Occipital lobe (tissue), 3 donors: ENCODE measurements around the gene S100A11. TPM values are rescaled to one million over a fixed set of nuclear protein-coding genes. Genes with fewer than 3 reads are reported as not detected.

Experiments used
- DNase-seq: peaks from one replicate; lab custom pipeline; 2025; lab: John Stamatoyannopoulos, UW
- small RNA-seq: library from RNA; depleted of rRNA; stranded (forward); fragments of <200 nt; gene quantifications from one replicate; pipeline ENCODE3, GENCODE V24; 2014
- total RNA-seq: library from RNA; depleted of rRNA; stranded (reverse); fragments of >200 nt; gene quantifications from one replicate; pipeline ENCODE4 v1.2.3, GENCODE V29; 2014

The S100A11 gene
- total RNA-seq, 1 donor from 2014 or later, result 0.78 TPM

DNA sequence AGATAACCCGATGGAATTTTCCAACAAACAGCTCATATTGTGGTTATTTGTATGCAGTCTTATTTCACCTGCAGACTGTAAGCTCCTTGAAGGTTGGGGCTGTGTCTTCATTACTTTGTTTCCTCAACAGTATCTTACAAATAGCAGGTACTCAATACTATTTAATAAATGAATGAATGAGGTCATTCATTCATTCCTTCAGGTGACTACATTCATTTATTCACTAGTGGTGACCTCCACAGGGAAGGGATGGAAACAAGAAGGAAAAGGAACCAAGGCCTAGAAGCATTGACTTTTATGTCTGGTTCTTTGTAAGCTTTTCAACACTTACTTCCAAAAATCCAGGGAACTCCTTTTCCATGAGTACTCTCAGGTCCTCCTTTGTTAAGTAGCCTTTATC is 51.0 kb downstream of the S100A11 start:
- DNase-seq, result no peak

DNA sequence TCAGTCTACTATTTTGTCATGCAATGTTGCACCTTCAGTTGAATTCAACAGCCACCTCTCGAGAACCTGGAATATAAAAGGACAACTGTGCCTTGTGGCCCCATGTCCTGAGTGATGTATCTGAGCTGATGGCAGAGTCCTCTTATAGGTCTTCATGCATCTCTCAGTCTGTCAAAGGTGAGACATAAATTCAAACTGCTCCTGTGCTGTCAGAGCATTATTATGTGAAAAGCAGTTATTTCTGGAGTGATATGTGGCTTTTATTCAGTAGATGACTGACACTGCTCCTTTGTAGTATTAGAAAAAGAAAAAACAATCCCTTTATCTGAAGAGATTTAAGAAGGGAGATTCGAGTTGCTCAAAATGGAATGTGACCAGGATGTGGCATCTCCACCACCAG is 51.5 kb downstream of the S100A11 start:
- no peak for DNase-seq

DNA sequence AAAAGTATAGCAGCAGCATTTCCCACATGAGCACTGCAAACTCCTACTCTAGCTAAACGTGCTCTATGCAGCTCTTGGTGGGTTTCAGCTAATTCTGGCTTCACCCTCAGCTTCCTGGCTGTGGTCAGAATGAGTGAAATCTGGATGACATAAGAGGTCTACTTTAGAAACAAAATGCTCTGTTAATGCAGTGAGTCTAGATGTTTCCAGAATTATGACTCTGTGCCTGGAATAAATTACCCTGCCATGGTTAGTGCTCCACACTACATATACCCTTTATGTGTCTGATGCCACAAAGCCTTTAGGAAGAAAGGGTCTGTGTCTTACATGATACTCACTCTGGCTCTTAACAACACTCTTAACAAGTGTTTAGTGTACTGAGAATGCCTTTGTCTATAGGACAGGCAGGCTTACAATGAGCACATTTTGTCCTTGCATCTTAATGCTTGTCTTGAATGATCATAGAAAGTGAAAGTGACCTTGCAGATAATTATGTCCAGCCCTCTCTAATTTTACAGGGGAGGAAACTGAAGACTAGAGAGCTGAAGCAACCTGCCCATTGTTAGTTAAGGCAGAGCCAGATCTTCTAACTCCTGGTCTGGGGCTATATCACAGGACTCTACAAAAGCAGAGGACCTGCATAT is 52.4 kb downstream of the S100A11 start:
- no peak for DNase-seq

Small RNAs within 50 kb of the gene (small RNA-seq; reads per million reads assigned to genes)
- gene SPTLC1P4, result not detected

Other genes starting within 250 kb of the S100A11 start
- 17.6 TPM for gene TDRKH, start 246.5 kb downstream of the S100A11 start, total RNA-seq
- not detected for gene LINGO4, start 231.6 kb downstream of the S100A11 start, total RNA-seq
- 0.16 TPM for gene RORC, start 205.2 kb downstream of the S100A11 start, total RNA-seq
- 0.16 TPM for gene C2CD4D, start 197.2 kb downstream of the S100A11 start, total RNA-seq
- gene THEM5, start 183.3 kb downstream of the S100A11 start, total RNA-seq, result not detected
- gene THEM4, start 127.5 kb downstream of the S100A11 start, total RNA-seq, result 2.0 TPM
- gene S100A10, start 43.1 kb downstream of the S100A11 start, total RNA-seq, result 2.8 TPM
- gene TCHHL1, start 52.1 kb upstream of the S100A11 start, total RNA-seq, result not detected
- gene TCHH, start 78.4 kb upstream of the S100A11 start, total RNA-seq, result not detected
- gene RPTN, start 122.2 kb upstream of the S100A11 start, total RNA-seq, result not detected
- gene HRNR, start 187.2 kb upstream of the S100A11 start, total RNA-seq, result not detected